Thyroid gland (tissue), 4 donors: ENCODE results near the gene MYD88. TPM values are rescaled to one million over a fixed set of nuclear protein-coding genes. Genes with fewer than 3 reads are reported as not detected.

Source experiments
- DNase-seq, 2 donors: peaks; one replicate each; pipeline ENCODE4 v3.0.0-alpha.2; 2019
- H3K27ac ChIP-seq, 3 donors: fragments of 200-600 bp; sonication (generic); 1 replicate in 2 of 3; 2 replicates in 1 of 3; pipeline ENCODE4 v1.5.1; 2016 to 2019; ENCODE audit warnings: mild to moderate bottlenecking in 1 of 3, moderate library complexity in 1 of 3
- H3K27me3 ChIP-seq: fragments of 200-600 bp; sonication (generic); one replicate; pipeline ENCODE4 v1.5.1; 2019
- H3K36me3 ChIP-seq, 2 donors: fragments of 200-600 bp; sonication (generic); one replicate each; pipeline ENCODE4 v1.5.1; 2016 to 2019
- H3K4me1 ChIP-seq, 2 donors: fragments of 200-600 bp; sonication (generic); one replicate each; pipeline ENCODE4 v1.5.1; 2017 to 2019
- H3K4me3 ChIP-seq, 3 donors: fragments of 200-600 bp; sonication (generic); replicated peaks in 1 of 3; 1 replicate in 2 of 3; 2 replicates in 1 of 3; pipeline ENCODE4 v1.5.1; 2016; ENCODE audit warnings: mild to moderate bottlenecking in 1 of 3
- H3K9me3 ChIP-seq: fragments of 200-600 bp; sonication (generic); one replicate; pipeline ENCODE4 v1.5.1; 2017
- POLR2A ChIP-seq, 2 donors: fragments of 450-650 bp; IDR thresholded peaks; one replicate each; pipeline ENCODE4 v1.6.1; 2017; ENCODE audit warnings: antibody characterized with exemption in 2 of 2, mild to moderate bottlenecking in 2 of 2, moderate library complexity in 1 of 2
- WGBS, 2 donors: methylation state at CpG; one replicate each; pipeline ENCODE4 v1.1.5; 2017; 5-methylcytosine and 5-hydroxymethylcytosine counted together
- intact Hi-C: fragments of 100-400 bp; cut with DNase I; formaldehyde crosslinking; loops from one replicate; pipeline ENCODE4 v1.15.1; 2023
- total RNA-seq, 4 donors: library from RNA; depleted of rRNA; stranded (reverse); fragments of >200 nt; gene quantifications; one replicate each; pipeline ENCODE4 v1.2.3, GENCODE V29; 2016
- TF ChIP-seq, protein P1 (sequence below), 6 experiments: fragments of 200-600 bp in 3 of 6; fragments of 450-650 bp in 3 of 6; sonication (generic) in 3 of 6; IDR thresholded peaks; one replicate each; pipeline ENCODE4 v1.5.1; 2016 to 2019; ENCODE audit warnings: antibody characterized with exemption in 6 of 6, mild to moderate bottlenecking in 2 of 6, inconsistent platforms in 1 of 6, moderate library complexity in 1 of 6

Gene MYD88
- total RNA-seq, 4 donors from 2014 or later = 18.0 to 23.8 (median 20.2) TPM

DNA sequence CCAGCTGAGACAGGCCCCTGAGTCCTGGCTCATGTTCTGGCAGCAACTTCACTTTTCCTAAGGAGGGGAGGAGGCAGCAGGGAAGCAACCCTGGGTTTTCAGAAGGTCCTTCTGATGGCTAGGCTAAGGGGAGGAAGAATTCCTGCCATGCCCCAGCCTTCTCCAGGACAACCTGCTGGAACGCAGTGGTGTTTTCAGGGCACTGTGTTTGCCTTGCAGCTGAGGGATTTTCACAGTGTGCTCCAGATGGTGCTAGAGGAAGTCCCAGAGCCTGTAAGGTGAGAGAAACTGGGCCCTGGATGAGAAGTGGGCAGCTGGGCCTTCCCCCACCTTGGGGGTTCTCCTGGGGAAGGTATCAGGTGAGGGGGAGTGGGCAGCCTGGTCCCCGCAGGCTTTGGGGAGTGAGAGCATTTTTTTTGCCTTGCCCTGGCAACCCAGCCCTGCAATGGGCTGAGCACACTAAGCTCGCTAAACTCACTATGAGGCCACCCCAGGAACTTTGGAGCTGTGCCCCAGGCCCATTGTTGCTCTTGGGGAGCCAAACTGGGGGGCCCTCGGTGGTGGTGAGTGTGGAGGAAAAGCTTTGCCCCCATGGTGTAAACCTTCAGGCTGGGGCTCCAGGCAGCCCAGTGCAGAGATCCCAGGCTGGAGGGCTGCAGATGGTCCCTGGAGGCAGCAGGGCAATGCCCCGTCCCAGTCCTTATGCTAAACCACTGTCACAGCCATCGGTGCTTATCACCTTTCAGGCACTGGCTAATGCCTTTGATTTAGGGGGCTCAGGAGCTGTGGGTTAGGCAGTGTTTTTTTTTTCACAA is 42.6 kb upstream of the MYD88 start:
- WGBS, 2 donors = 62 to 74% methylated on average over 4 to 5 of the region's 6 CpGs
- H3K4me3 ChIP-seq = no peak overlapping the region
- no peaks in the 10 kb centered on the region for H3K4me1 ChIP-seq
- TF ChIP-seq POLR2A (IDR thresholded peaks at IDR 0.05) = no peak
- TF ChIP-seq, protein P1, sequence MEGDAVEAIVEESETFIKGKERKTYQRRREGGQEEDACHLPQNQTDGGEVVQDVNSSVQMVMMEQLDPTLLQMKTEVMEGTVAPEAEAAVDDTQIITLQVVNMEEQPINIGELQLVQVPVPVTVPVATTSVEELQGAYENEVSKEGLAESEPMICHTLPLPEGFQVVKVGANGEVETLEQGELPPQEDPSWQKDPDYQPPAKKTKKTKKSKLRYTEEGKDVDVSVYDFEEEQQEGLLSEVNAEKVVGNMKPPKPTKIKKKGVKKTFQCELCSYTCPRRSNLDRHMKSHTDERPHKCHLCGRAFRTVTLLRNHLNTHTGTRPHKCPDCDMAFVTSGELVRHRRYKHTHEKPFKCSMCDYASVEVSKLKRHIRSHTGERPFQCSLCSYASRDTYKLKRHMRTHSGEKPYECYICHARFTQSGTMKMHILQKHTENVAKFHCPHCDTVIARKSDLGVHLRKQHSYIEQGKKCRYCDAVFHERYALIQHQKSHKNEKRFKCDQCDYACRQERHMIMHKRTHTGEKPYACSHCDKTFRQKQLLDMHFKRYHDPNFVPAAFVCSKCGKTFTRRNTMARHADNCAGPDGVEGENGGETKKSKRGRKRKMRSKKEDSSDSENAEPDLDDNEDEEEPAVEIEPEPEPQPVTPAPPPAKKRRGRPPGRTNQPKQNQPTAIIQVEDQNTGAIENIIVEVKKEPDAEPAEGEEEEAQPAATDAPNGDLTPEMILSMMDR (IDR thresholded peaks at IDR 0.05) = no peak
- H3K9me3 ChIP-seq = no peaks in the 10 kb centered on the region
- H3K27ac ChIP-seq = no peak overlapping the region
- H3K27me3 ChIP-seq = no peaks in the 10 kb centered on the region
- DNase-seq = no peak
- intact Hi-C loops = no loop called here
- H3K36me3 ChIP-seq = no peaks in the 10 kb centered on the region

DNA sequence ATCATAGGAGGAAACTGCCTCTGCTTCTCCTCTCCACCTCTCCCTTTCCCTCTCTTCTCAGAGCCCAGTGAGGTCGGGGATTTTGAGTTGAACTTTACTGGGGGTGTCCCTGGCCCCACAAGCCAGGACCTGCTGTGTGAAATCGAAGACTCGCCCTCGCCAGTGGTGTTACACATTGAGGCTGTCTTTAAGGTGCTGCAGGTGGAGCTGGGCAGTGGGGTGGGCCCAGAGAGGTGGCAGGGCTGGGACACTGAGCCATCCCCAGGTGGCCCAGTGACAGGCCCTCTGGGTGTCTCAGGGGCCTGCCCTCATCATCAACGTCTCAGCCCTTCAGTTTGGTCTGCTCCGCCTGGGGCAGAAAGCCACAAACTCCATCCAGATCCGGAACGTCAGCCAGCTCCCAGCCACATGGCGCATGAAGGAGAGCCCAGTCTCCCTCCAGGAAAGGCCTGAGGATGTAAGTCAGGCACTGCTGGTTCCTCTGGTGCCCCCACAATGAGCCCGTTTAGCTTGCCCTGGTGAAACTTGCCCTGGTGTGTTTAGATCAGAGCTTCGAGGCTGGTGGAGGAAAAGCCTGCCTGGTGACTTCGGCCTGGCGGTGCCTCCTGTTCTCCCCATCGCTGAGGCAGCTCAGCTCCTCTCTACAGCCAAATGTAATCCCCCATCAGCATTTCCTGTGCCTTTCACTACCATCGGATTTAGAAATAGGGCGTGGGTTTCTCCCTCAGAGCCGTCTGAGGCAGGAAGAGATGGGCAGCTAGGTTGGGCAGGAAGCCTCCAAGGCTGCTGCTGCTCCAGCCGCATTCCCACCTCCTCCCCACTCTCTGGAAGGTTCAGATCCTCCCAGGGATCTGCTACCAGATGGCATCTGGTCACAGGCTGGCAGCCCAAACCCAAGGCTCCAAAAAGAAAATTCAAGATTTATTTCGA is 40.8 kb upstream of the MYD88 start:
- TF ChIP-seq POLR2A (IDR thresholded peaks at IDR 0.05) = no peak
- TF ChIP-seq, protein P1 (IDR thresholded peaks at IDR 0.05) = no peak
- Histone ChIP-seq H3K27me3 (no peaks in the 10 kb centered on the region), H3K9me3 (no peaks in the 10 kb centered on the region), H3K36me3 (no peaks in the 10 kb centered on the region), H3K4me3 (no peak overlapping the region), H3K4me1 (no peaks in the 10 kb centered on the region), H3K27ac (no peak overlapping the region)
- intact Hi-C loops = no loop called here
- no peak for DNase-seq
- WGBS, 2 donors = 79 to 84% methylated on average over 15 to 19 of the region's 19 CpGs

DNA sequence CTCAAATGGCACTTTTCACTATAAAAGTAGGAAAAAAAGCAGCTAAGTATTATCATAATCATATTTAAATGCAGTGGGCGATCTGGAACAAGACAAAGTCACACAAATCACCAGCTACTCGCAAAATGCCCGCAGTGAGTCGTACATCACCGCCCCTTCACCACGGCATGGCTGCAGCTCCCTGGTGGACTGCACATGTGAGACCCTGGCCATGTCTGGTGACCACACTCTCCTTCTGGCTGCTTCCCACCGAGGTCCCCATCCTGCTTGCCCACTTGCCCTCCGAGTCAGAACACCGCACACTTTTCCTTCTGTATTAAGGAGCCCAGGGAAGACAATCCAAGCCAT is 40.1 kb upstream of the MYD88 start:
- no peak overlapping the region for H3K4me3 ChIP-seq
- no peak for TF ChIP-seq POLR2A (IDR thresholded peaks at IDR 0.05)
- TF ChIP-seq, protein P1 (IDR thresholded peaks at IDR 0.05) = no peak
- no peaks in the 10 kb centered on the region for H3K9me3 ChIP-seq
- no peaks in the 10 kb centered on the region for H3K4me1 ChIP-seq
- no peaks in the 10 kb centered on the region for H3K36me3 ChIP-seq
- 89 to 90% methylated on average over 9 of the region's 9 CpGs for WGBS, 2 donors
- DNase-seq = no peak
- intact Hi-C loops = no loop called here
- no peaks in the 10 kb centered on the region for H3K27me3 ChIP-seq
- no peak overlapping the region for H3K27ac ChIP-seq

DNA sequence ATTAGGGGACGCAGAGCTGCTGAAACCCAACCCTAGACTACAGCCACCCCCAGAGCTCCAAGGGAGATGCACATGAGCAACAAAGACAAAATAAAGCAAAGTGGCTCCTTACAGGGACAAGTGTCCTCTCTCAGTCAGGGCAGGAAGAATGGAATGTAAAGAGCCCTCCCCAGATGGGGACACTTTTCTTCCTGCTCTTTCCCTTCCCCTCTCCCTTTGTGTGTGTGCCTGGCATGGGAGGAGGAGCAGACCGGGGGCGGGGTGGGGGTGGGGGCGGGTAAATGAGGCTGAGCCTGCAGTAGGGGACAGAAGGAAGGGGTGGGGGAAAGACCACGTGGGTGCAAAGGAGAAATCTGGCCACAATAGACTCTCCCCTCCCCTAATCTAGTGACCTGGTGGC is 38.9 kb upstream of the MYD88 start:
- WGBS, 2 donors = 23 to 27% methylated on average over 5 of the region's 5 CpGs
- Histone ChIP-seq H3K27me3 (no peaks in the 10 kb centered on the region), H3K9me3 (no peaks in the 10 kb centered on the region), H3K4me1 (no peaks in the 10 kb centered on the region), H3K36me3 (no peaks in the 10 kb centered on the region), H3K27ac (no peak overlapping the region), H3K4me3 (no peak overlapping the region)
- intact Hi-C loops = no loop called here
- no peak for DNase-seq
- TF ChIP-seq, protein P1 (IDR thresholded peaks at IDR 0.05) = no peak
- TF ChIP-seq POLR2A (IDR thresholded peaks at IDR 0.05) = no peak

DNA sequence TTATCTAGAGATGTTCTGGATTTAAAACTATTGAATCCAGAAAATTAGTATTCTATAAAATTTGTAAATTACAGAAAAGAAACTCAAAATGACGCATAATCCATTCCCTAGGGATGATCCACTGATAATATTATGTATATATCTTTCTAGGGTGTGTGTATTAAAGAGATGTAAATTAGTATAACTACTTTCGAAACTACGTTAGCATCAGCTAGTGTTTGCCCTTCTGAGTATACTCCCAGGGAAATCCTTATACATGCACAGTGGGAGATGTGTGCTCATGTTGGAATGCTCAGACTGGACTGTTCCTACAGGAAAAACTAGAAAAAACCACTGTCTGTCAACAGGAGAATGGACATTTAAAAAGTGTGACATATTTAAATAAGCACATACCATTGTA is 38.0 kb upstream of the MYD88 start:
- WGBS, 2 donors = 80 to 94% methylated on average over 3 of the region's 3 CpGs
- Histone ChIP-seq H3K4me3 (no peak overlapping the region), H3K27me3 (no peaks in the 10 kb centered on the region), H3K4me1 (no peaks in the 10 kb centered on the region), H3K27ac (no peak overlapping the region), H3K9me3 (no peaks in the 10 kb centered on the region), H3K36me3 (no peaks in the 10 kb centered on the region)
- no peak for DNase-seq
- TF ChIP-seq, protein P1 (IDR thresholded peaks at IDR 0.05) = no peak
- no peak for TF ChIP-seq POLR2A (IDR thresholded peaks at IDR 0.05)
- intact Hi-C loops = no loop called here
